Vagina (tissue), 2 donors: ENCODE data around the gene C5orf34.

ENCODE experiments used
- POLR2A ChIP-seq, 2 donors: fragments of 450-650 bp; IDR thresholded peaks; one replicate each; pipeline ENCODE4 v1.6.1; 2017; ENCODE audit warnings: antibody characterized with exemption in 2 of 2, mild to moderate bottlenecking in 2 of 2, moderate library complexity in 2 of 2
- POLR2AphosphoS5 ChIP-seq, 2 donors: sonication (generic); formaldehyde crosslinking; IDR thresholded peaks; one replicate each; pipeline ENCODE4 v1.9.0; 2017; ENCODE audit warnings: antibody characterized with exemption in 2 of 2, mild to moderate bottlenecking in 2 of 2, low read depth in 1 of 2; ENCODE audit not compliant: insufficient read depth in 1 of 2
- TF ChIP-seq, protein P1 (sequence below), 3 experiments: fragments of 450-650 bp in 2 of 3; fragments of 200-600 bp in 1 of 3; sonication (generic) in 1 of 3; IDR thresholded peaks; one replicate each; pipeline ENCODE4 v1.5.1; 2017 to 2019; ENCODE audit warnings: antibody characterized with exemption in 3 of 3, mild to moderate bottlenecking in 2 of 3, moderate library complexity in 2 of 3

- TF ChIP-seq POLR2A (IDR thresholded peaks at IDR 0.05) (no peak), POLR2AphosphoS5 (IDR thresholded peaks at IDR 0.05; ENCODE audit: insufficient read depth in 1 of 2, low read depth in 1 of 2) (no peak)
- TF ChIP-seq, protein P1, sequence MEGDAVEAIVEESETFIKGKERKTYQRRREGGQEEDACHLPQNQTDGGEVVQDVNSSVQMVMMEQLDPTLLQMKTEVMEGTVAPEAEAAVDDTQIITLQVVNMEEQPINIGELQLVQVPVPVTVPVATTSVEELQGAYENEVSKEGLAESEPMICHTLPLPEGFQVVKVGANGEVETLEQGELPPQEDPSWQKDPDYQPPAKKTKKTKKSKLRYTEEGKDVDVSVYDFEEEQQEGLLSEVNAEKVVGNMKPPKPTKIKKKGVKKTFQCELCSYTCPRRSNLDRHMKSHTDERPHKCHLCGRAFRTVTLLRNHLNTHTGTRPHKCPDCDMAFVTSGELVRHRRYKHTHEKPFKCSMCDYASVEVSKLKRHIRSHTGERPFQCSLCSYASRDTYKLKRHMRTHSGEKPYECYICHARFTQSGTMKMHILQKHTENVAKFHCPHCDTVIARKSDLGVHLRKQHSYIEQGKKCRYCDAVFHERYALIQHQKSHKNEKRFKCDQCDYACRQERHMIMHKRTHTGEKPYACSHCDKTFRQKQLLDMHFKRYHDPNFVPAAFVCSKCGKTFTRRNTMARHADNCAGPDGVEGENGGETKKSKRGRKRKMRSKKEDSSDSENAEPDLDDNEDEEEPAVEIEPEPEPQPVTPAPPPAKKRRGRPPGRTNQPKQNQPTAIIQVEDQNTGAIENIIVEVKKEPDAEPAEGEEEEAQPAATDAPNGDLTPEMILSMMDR (IDR thresholded peaks at IDR 0.05): no peak
Observed at GRCh38 chr5:43551731-43552130, 36.8 kb upstream of the C5orf34 start.
